Mammary epithelial cell (primary cell): ENCODE measurements around the gene DOCK10.

ENCODE experiments used
- CTCF ChIP-seq, 2 donors: IDR thresholded peaks in 1 of 2; conservative IDR thresholded peaks in 1 of 2; 2 replicates each; pipeline ENCODE4 v1.5.1; 2011 to 2012; ENCODE audit warnings: inconsistent platforms in 2 of 2, low read length in 2 of 2, mild to moderate bottlenecking in 2 of 2, control low read depth in 1 of 2, low read depth in 1 of 2; ENCODE audit not compliant: insufficient read depth in 1 of 2; ENCODE audit errors: extremely low read depth in 1 of 2
- EZH2 ChIP-seq: IDR thresholded peaks from 2 replicates; pipeline ENCODE4 v1.6.1; 2012; ENCODE audit warnings: low read length, inconsistent platforms, borderline replicate concordance

GRCh38 chr2:224847381-224847780 is 194.9 kb downstream of the DOCK10 start:
- TF ChIP-seq CTCF (conservative IDR thresholded peaks at IDR 0.05 in 1 of 2, IDR thresholded peaks at IDR 0.05 in 1 of 2; ENCODE audit: extremely low read depth in 1 of 2, insufficient read depth in 1 of 2, low read depth in 1 of 2, low read length in 2 of 2) (no peak), EZH2 (no peak)
